GM10266 (cell line): ENCODE data around the gene PTOV1.

ENCODE experiments used
- DNase-seq: peaks from one replicate; pipeline ENCODE4 v3.0.0; 2012; ENCODE audit errors: extremely low spot score
- TF ChIP-seq, protein P1 (sequence below): IDR thresholded peaks from 2 replicates; pipeline ENCODE4 v1.5.1; 2012; ENCODE audit warnings: mild to moderate bottlenecking, low read depth; ENCODE audit not compliant: control insufficient read depth, insufficient read depth; ENCODE audit errors: missing control alignments

The PTOV1 gene

DNA sequence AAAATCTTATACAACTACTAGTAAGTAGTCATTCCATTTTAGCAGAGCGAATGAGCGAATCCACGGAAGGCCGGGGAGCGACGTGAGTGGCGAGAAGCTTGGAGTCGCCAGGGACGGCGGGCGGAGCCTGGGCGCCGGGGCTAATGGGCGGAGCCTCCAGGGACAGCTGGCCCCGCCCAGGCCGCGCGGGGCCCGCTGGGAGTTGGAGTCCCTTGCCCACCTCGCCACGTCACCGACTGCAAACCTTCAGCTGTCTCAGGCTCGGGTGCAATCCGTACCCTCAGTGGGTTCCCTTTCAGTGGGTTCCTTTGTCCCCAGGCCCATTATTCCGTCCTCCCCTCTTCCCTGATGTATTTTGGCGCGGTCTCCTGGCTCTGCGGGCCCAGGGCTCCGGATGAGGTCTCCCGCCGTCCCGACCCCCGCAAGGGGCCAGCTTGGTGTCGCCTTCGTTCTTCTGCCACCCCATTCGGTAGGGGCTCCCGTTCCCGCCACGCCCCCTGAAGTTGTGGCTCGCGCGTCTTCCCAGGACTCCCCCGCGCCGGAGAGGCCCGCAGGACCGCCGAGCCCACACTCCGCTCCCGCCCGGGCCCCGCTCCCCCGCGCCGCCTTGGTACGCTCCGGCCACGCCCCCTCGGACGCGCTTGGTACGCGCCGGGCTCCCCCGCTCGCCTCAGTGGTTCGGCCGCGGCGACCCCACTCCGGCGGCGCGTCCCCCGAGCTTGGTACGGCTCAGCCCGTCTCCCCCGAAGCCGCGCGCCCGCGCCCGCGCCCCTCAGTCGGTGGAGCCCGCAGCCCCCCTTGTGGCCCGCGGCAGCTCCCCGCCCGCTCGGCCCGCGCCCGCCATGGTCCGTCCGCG, at the start of gene PTOV1:
PTOV1 (plus strand) TSS at position 673 of the 856 bp plus-strand sequence.
- DNase-seq: peak; percentile 98
- TF ChIP-seq, protein P1, sequence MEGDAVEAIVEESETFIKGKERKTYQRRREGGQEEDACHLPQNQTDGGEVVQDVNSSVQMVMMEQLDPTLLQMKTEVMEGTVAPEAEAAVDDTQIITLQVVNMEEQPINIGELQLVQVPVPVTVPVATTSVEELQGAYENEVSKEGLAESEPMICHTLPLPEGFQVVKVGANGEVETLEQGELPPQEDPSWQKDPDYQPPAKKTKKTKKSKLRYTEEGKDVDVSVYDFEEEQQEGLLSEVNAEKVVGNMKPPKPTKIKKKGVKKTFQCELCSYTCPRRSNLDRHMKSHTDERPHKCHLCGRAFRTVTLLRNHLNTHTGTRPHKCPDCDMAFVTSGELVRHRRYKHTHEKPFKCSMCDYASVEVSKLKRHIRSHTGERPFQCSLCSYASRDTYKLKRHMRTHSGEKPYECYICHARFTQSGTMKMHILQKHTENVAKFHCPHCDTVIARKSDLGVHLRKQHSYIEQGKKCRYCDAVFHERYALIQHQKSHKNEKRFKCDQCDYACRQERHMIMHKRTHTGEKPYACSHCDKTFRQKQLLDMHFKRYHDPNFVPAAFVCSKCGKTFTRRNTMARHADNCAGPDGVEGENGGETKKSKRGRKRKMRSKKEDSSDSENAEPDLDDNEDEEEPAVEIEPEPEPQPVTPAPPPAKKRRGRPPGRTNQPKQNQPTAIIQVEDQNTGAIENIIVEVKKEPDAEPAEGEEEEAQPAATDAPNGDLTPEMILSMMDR: no peak

DNA sequence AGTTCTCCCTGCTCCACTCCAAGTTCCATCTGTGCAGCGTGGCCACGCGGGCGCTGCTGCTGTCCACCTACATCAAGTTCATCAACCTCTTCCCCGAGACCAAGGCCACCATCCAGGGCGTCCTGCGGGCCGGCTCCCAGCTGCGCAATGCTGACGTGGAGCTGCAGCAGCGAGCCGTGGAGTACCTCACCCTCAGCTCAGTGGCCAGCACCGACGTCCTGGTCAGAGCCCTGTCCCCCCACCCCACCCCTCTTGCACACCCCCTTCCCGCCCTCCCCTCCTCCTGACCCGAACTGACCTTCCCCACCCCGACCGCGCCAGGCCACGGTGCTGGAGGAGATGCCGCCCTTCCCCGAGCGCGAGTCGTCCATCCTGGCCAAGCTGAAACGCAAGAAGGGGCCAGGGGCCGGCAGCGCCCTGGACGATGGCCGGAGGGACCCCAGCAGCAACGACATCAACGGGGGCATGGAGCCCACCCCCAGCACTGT, 49.5 kb upstream of the PTOV1 start:
- TF ChIP-seq, protein P1: no peak
- no peak for DNase-seq

DNA sequence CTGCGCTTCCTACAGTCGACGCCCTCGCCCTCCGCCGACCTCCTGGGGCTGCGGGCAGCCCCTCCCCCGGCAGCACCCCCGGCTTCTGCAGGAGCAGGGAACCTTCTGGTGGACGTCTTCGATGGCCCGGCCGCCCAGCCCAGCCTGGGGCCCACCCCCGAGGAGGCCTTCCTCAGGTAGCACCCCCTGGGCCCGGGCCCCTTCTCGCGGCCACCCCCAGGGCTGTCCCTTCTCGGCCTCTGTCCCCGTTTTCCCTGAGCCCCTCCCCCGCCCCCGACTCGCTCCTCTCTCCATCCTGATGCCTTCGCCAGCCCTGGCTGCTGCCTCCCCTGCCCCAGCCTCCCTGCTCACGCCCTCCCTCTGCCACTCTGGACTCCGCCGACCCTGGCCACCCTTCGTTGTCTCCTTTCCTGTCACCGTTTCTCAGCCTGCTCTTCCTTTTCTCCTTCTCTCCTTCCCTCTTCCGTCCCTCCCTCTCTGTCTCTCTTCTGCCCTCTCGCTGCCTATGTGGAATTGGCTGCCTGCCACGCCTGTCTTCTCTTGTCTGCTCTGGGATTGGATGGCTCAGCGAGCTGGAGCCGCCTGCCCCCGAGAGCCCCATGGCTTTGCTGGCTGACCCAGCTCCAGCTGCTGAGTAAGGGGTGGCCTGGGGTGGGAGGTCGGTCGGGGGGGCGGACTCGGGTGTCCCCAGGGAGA, 48.8 kb upstream of the PTOV1 start:
- no peak for DNase-seq
- TF ChIP-seq, protein P1: no peak

DNA sequence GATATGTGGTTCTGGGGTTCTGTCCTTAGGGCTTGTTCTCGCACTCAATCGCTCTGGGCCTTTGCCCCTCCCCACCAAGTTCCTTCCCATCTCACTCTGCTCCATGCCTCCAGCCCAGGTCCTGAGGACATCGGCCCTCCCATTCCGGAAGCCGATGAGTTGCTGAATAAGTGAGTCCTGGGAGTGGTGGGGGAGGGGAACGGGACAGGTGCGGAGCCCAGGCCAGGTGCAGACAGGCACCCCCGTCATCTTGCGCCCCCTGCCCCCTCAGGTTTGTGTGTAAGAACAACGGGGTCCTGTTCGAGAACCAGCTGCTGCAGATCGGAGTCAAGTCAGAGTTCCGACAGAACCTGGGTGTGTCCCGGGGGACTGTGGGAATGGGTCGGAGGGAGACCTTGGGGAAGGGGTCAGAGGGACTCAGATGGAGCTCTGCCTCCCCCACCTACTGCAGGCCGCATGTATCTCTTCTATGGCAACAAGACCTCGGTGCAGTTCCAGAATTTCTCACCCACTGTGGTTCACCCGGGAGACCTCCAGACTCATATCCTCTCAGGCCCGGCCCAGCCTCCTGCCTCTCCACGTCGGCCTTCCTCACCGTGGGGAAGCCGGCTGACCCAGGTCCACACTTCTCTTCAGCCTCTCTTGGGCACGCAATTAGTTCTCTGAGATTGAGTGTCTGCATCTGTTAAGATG, 48.0 kb upstream of the PTOV1 start:
- no peak for DNase-seq
- TF ChIP-seq, protein P1: no peak

DNA sequence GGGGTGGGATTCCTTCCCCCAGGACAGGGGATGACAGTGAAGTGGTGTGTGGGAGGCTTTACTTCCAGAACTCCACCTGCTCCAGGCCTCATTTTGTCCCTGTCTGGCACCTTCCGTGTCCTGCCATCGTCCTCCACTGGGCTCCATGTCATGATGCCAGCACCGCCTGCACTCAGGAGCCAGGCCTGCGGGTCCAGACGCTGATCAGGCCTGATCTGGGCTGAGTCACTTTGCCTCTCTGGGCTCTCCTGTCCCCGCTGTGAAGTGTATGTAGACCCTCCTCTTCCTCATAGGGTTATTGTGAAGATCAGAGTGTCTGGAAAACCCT, 47.5 kb upstream of the PTOV1 start:
- TF ChIP-seq, protein P1: no peak
- DNase-seq: no peak

DNA sequence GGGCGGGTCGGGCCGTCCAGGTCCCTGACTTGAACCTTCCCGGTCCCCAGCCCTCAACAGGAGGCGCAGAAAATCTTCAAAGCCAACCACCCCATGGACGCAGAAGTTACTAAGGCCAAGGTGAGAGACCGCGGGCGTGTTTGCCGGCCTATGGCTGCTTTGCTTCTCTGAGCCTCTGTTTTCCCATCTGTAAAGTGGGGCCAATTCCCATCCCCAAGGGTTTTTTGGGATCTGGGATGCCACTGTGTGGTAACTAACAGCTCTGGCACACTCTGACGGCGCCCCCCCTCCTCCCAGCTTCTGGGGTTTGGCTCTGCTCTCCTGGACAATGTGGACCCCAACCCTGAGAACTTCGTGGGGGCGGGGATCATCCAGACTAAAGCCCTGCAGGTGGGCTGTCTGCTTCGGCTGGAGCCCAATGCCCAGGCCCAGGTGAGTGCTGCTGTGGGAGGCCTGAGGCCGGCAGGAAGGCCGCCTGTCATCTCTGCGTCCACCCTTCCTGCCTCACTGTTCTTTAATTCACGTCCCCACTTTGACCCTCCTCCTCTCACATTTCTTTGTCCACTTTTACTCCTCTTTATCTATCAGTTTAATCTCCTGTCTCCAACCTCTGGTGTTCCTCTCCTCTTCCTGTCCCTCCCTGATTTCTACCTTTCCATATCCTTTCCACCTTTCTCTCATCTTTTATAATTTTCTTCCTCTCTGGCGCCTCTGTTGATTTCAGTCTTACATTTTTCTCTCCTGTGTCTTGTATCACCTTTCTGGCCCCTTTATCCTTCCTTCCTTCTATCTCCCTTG, 44.9 kb upstream of the PTOV1 start:
- TF ChIP-seq, protein P1: no peak
- no peak for DNase-seq
